HG02798 (cell line): ENCODE data around the gene GOSR2.
"Not testable (repeated sequence)": the region's sequence is repeated elsewhere in the genome, so short reads cannot be mapped to it uniquely, and the experiment has no call there.

ENCODE experiments used
- ATAC-seq: cut with Tn5 transposase; IDR thresholded peaks from one replicate; pipeline ENCODE4 v1.9.1; 2021; ENCODE audit warnings: mild to moderate bottlenecking; ENCODE audit not compliant: unreplicated experiment, poor library complexity

GOSR2 gene

DNA sequence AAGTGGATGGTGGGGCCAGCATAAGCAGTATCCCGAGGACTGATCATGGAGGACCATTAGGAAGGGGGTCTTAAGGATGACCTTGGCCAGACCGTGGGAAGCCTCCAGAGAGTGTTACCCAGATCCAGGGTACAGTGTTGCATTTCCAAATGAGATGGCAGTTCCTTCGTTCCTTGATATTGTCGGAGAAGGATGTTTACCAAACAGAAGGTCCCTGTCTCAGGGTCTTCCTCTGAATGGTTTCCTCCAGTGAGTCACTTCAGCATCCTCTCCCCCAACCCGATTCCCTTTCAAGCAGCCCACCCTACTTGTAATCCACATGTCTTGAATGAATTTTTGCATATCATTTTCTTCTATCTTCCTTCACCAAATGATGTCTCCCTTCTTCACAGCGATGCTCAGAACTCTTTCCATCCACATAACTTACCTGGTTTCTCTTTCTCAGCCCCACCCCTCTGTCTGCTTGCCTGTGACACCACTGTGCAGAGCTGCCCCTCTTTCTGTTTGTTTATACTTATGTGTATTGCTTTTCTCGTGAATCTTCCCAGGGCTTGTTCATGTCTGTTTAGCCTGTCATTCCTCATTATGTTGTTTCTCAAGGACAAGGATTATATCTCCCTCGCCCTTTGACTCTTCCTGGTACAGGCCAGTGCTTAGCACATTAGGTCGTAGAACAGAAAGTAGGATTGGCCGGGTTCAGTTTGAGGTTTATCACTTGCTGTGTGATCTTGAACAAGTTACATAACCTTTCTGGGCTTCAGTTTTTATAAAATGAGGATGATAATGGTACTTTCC, 5.7 kb downstream of the GOSR2 start:
- ATAC-seq: no peak

DNA sequence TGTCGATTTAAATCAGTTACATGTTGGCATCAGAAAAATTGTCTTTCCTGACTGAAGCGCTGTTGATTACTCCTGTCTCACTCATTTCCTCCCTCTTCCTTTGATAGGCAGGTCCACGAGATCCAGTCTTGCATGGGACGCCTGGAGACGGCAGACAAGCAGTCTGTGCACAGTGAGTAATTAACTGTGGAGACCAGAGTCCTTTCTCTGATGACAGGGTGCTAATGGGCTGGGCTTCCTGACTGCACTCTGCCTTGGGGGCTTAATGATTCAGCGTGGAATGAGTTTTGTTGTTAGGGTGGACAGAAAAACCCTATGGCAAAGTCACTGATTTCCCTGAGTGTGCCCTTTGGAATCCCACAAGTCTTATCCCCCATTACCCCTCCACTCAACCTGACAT, 6.5 kb downstream of the GOSR2 start:
- ATAC-seq: no peak

DNA sequence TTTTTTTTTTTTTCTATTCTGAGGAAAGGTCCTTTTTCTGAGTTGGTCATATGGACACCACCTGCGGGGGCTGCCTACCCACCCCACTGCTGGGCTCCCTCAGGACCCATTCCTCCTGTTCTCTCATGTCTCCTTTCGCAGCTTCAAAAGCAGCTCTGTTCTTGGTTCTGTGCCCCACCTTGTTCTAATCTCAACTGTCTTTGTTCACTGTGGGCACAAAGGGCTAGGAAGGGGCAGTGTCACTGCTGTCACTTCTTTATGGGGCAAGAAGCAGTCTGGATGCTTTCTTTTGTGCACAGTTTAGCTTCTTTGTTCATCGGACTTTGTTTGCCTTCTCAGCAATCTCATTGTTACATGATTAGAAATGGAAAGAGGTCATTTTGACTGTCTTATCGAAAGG, 7.1 kb downstream of the GOSR2 start:
- ATAC-seq: no peak

DNA sequence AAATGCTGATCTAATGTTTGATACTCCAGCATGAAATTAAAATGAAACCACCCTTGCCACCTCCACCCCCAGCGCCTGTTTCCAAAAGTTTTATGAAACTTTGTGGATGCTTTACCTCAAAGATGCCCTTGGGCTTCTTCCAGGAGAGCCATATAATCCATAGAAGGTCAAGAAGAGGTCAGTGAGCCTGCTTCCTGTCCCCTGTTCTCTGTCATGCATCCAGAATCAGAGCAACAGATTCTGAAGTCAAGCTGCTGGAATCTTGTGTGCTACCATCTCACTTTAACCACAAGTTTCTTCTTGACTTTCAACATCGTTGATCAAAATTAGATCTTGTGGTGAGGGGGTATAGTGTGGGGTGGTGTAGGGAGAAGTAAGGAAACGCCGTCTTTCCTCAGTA, 8.6 kb downstream of the GOSR2 start:
- no peak for ATAC-seq

DNA sequence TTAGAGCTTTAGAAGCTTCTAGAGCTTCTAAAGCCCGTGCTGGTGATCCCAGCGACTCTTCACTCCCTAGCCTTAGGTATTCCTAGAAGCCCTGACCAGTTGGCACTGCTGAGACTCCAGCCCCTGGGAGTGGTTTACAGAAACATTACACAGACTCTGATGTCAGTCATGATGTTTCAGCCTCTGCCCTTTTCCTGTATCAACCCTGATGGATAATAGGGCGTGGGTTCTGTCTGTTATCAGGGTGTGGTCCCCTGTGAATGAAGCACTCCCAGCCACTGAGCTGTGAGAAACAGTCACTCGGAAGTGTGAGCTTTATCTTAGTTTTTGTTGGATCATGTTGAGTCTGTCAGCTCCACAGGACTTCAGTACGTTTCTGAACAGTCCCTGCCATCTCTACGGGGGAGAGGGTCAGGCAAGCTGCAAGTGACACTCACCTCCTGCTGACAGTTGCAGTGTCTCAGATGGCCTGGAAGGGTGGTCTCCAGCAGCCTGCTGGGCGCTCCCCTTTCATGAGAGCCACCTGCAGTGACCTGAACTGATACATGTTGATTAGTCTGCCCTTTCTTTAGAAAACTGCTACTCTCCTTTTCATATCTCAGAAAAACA, 12.8 kb downstream of the GOSR2 start:
- ATAC-seq: no peak

DNA sequence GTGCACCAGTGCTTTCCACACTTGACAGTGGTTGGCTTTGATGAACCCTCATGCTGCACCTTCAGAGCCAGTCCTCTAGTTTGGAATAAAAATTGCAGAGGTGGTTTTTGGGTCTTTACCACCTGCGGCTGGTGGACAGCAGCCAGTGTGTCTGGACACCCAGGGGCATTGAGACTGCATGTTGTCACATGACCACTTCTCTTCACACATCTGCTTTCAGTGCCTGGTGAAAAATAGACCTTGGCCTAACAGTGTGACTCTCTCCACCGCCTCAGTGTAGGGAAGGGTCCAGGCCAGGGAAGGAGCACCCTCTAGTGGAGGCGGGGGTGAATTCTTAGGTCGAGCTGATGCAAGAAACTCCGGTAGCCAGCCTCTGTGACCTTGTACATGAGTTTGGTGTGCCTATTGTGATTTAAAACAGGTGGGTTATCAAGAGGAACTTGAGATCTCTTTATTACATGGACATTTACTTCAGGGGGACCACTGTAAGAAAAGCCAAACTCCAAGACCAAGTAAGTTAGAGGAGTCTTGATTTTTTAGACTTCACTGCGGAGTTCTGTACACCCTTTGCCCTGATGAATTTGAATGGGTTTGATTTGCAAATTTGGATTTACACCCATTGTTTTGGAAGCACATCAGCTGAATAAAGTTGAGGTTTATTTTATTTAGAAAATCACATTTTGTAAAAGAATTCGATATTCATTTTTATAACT, 17.9 kb downstream of the GOSR2 start:
- ATAC-seq: peak; percentile 75

DNA sequence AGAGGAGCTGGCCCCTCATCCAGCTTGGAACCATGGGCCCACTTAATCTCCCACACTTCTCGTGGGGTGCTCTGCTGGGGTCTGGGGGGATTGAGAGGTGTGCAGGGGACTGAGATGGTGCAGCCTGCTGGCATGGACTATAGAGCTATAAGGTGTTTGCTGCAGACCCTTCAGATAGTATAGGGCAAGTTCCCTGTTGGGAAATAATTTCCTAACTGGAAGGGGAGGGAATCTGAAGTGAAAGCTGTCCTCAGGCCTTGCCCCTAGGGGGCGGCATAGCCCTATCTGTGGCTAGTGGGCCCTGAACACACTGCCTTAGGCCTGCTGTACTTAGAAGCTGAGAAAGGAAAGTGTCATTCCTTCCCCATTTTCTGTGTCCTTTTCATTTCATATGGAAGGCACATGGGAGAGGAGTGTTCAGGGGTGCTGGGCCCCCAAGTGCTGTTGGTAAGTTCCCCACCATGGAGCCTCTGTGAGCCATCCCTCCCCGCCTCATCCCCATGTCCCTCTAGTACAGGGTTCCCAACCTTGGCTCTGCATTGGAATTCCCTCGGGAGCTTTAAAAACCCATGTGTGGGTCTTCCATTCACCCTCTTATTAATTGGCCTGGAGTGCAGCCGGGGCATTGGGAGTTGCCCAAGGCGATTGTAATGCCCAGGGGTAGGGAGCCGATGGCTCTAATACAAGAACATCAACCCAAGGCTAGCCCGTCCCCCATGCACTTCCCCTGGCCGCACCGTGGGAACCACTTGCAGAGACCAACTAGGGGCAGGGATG, 19.7 kb downstream of the GOSR2 start:
- ATAC-seq: no peak

DNA sequence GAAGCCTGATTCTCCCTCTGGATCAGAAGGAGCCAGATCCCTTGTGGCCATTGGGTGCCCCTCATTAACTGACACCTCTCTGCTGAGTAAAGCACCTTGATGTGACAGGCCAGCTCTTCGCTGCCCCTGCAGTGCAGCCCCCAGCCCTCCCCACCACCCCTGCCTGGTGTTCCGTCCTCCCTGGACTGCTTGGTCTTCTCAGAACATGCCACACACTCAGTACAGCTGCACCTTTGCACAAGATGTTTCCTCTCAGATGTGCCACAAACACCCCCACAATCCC, 20.2 kb downstream of the GOSR2 start:
- no peak for ATAC-seq

DNA sequence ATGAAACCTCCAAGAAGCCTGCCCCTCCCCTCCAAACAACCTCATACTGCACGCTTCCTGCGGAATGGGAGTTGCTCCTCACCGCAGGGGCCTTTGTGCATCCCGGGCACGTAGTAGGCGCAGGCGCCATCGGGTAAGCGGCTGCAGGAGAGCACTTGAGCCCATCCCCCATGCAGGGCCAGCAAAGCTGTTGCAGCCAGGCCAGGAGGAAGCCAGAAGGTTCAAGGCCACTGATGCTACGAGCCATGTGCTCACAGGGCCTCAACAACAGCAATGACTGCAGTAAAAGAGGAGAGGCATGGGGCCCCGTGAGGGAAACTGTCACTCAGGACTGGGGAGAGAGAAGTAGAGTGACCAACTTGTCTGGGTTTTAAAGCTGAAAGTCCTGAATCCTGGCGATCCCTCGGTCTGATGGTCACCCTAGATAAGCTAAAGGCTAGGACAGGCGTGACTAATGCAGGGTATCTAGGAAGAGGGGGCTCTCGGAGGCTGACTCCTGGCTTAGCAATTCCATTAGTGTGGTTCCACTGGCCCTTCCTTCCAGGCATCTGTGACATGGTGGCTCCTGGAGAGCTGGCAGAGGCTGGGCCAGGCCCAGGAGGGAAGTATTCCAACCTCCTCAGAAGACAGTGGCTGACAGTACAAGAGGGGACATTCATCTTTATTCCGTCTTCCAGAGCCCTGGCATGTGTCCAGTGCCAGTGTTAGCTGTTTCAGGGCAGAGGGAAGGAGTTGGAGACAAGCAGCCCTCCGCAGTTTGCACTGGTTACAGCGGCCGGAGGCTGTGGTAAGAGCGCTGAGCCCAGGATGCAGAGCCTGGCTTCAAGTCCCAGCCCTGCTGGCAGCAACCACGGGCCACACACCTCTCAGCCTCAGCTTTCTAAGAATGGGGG, 20.8 kb downstream of the GOSR2 start:
- no peak for ATAC-seq

DNA sequence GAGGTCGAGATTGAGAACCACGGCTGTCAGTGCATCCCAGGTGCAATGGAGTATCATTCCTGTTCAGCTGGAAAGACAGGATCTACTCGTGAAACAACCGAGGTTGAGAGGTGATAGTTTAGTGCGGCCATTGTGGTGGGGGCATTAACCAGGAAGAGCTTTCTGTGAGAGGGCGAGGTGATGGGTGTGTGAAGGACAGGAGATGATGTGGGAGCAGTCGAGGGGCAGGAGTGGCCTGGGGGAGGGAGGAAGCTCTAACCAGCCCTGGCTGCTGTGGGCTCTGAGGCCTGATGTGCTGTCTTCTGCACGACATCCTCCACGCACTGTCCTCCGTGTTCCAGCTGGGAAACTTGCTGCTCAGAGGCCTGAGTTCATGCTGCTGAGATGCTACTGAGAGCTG, 22.0 kb downstream of the GOSR2 start:
- no peak for ATAC-seq

DNA sequence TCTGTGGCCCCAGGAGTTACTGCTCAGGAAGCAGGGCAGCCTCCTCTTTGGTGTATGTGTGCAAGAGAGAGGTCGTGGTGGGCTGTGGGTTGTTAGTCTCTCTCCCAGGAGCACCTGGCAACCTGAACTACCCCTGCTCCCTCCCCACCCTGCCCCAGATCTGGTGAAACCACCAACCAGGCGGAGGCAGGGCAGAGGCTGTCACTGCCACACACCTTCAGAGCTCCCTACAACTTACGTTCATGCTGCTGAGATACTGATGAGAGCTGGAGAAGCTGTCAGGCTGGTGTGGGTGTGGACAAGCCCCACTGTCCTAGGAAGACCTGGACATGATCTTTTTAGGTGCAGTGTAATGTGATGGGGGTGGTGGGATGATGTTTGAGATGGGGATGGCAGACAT, 24.3 kb downstream of the GOSR2 start:
- no peak for ATAC-seq

DNA sequence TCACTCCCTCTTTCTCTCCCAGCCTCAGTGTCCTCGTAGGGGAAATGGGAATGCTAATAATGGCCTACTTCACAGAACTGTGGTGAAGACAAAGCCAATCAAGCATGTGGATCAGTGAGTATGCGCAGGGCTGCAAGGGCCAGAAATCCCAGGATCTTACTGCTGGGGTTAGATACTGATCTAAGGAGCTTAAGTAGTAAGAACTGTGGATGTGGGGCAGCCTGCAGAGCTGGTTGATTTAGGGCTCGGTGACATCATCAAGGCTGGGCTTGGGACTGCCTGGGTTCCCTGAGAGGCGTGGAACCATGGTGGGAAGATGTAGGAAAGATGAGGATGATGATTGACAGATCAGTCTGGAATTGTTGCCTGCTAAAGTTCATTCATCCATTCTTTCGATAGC, 25.6 kb downstream of the GOSR2 start:
- no peak for ATAC-seq

DNA sequence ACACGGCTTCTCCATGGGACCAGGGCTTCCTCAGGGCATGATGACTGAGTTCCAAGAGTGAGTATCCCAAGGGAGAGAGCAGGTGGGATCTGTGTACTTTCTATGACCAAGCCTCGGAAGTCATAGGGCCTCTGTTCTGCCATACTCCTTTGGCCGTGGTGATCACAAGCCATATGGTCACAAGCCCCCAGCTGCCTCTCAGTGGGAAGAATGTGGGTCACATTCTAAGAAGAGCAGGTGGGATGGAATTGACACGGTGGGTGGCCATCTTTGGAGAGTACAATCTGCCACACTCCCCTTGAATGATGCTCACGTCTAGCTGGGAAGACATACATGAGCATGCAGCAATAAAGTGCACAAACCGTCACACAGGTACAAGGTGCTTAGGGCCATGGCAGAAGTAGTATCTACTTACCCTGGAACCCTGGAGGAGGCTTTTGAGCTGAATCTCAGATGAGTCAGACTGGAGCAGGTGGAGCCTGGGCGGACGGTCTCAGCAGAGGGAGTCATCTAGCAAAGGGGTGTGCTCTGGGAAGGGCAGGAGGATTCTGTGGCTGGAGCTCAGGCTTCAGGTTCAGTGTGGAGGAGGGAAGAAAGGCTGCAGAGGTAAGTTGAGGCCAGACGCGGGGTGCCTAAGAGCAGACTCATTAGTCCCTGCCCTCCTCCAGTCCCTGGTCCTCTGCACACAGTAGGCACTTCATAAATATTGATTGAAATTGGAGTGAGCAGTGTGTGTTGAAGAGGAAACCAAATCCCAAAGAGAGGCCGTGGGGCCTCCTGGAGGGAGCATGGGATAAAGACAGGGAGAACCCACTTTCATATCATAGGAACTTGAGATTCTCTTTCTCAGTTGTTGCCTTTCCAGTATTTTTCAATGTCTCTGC, 26.6 kb downstream of the GOSR2 start:
- no peak for ATAC-seq

DNA sequence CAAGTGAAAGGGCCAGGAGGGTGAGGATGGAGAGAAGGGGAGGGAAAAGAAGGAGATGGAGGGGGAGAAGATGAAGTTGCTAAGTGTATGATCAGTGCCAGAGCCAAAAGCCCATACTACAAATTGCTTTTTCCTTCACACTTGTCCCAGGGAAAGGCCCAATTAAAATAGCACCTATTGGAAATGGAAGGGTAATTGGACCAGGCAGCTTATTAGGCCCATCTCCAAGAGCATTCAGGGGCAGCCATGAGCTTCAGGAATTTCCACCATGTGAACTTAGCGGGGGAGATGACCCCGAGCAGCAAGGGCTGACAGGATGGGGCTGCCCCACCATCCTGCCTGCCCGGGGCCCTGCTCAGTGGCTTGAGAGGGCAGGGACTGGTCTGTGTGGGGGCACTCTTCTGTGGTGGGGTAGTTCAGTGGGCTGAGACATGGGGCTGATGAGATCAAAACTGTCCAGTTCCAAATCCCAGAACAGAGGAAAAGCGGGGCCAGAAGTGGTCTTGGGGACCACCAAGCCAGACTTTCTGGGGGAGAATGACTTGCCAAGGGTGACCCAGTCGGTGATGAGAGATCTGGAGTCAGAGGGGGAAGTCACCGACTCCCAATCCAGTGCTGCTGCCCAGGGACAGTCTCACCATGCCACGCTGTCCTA, 27.5 kb downstream of the GOSR2 start:
- ATAC-seq: no peak

DNA sequence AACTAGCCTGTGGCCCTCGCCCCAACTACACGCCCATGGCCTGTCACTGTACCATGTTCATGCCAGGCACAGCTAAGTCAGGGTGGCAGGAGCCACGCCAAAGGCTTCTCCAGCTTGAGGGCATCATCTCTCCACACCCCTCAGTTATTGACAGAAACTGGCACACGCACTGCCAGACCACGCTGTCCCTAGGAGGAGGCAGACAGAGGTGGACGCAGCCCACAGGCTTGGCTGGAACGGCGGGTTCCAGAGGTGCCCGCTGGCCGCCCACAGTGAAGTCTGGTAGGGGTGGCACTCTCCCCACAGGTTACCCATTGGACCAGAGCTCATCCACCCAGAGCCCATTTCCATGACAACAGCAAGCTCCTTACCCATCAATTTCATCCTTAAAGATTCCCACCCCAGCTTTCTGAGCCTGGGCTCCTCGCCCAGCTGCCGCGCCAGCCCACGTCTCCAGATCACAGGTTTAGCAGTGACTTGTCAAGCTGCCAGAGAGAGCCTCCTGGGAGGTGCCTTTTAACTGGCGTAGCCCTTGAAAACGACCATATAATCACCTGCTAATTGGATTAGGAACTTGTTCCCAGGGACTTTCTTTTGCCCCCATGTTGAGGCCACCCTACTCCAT, 28.1 kb downstream of the GOSR2 start:
- no peak for ATAC-seq

DNA sequence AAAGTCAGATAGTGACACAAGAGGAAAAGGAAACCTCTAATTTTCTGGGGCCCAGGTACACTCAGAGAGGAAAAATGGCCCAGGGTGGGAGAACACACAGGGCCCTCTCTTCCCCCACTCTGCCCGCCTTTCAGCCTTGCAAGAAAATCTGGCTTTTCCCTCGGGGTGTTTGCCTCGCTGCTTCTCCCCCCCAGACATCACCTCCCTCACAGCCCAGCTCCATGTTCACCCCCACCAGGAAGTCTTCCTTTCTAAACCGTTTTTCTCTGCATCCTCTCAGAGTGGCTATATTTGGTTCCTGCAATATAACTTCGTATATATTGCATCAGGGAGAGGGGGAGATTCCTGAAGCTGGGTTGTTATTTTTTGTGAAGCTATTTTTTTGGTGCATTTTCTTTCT, 28.7 kb downstream of the GOSR2 start:
- ATAC-seq: no peak

DNA sequence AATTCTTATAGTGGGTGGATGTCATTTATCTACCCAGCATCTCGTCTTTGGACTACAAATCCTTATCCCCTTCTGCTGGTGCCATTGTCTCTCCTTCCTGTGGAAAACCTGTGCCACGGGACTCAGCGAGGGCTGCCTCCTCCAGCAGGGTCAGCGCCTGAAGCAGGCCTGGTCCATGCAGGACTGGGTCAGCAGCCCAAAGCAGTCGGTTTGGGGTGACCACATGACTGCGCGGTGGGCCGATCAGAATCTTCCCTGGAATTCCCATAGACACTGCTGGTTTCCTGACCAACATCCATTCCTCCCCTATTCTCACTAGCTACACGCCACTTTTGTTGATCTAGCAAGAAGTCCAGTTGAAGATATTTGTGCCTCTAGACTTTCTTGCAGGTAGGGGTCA, 29.2 kb downstream of the GOSR2 start:
- no peak for ATAC-seq

DNA sequence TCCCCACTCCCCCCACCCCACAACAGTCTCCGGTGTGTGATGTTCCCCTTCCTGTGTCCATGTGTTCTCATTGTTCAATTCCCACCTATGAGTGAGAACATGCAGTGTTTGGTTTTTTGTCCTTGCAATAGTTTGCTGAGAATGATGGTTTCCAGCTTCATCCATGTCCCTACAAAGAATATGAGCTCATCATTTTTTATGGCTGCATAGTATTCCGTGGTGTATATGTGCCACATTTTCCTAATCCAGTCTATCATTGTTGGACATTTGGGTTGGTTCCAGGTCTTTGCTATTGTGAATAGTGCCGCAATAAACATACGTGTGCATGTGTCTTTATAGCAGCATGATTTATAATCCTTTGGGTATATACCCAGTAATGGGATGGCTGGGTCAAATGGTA, 30.2 kb downstream of the GOSR2 start:
- not testable (repeated sequence) for ATAC-seq
